ENCODE results near the gene ZBTB7B. TPM values are rescaled to one million over a fixed set of nuclear protein-coding genes. Genes with fewer than 3 reads are reported as not detected.

ZBTB7B gene
- total and polyA plus RNA-seq, 9 of the 15 experiments (the other 6 are each of a cell fraction or from before 2014, with no cell fraction given): 0.04 to 46.5 (median 15.2) TPM

GRCh38 chr1:155049651-155050559, 47.3 kb downstream of the ZBTB7B start (continued):
- TF ChIP-seq CREB3 (tag; conservative IDR thresholded peaks at IDR 0.05; ENCODE audit: low read depth): peak; percentile 66; the same call in 1 of the 2 replicates
- no peak for TF ChIP-seq POLR3A (IDR thresholded peaks at IDR 0.05; ENCODE audit: borderline replicate concordance, extremely low read depth, insufficient read depth, insufficient read length)
- TF ChIP-seq PATZ1 (CRISPR knock-in tag; IDR thresholded peaks at IDR 0.05; ENCODE audit: borderline replicate concordance): no peak
- TF ChIP-seq SMARCA4 (IDR thresholded peaks at IDR 0.05): no peak; the same call in 1 of the 2 replicates
- no peak for TF ChIP-seq ZNF445 (CRISPR knock-in tag; IDR thresholded peaks at IDR 0.05; ENCODE audit: low read depth)
- TF ChIP-seq THRA (IDR thresholded peaks at IDR 0.05): no peak
- TF ChIP-seq HMG20B (CRISPR knock-in tag; IDR thresholded peaks at IDR 0.05): no peak
- no peak for TF ChIP-seq CREB5 (CRISPR knock-in tag; IDR thresholded peaks at IDR 0.05)
- no peak for TF ChIP-seq RBM15 (IDR thresholded peaks at IDR 0.05; ENCODE audit: insufficient read depth, low read length)
- TF ChIP-seq OTX1 (CRISPR knock-in tag; IDR thresholded peaks at IDR 0.05): 0 out of 2 replicates have a peak, but pooled peaks have one; percentile 48
- peak; percentile 40; the same call in 1 of the 2 replicates for TF ChIP-seq ZNF239 (CRISPR knock-in tag; IDR thresholded peaks at IDR 0.05)
- TF ChIP-seq ZBTB5 (IDR thresholded peaks at IDR 0.05): no peak
- TF ChIP-seq CBX5 (IDR thresholded peaks at IDR 0.05; ENCODE audit: borderline replicate concordance, low read depth): no peak
- TF ChIP-seq ZFP36 (IDR thresholded peaks at IDR 0.05; ENCODE audit: low read depth, low read length, partially characterized antibody): no peak
- TF ChIP-seq ZNF232 (CRISPR knock-in tag; IDR thresholded peaks at IDR 0.05): no peak
- TF ChIP-seq SRSF7 (optimal IDR thresholded peaks at IDR 0.05; ENCODE audit: low read depth, low read length): no peak
- no peak for TF ChIP-seq ZBED1 (IDR thresholded peaks at IDR 0.05)
- 0 out of 4 replicates have a peak, but pooled peaks of 1 of the 2 experiments have one; percentile 48 for TF ChIP-seq RAD21 (CRISPR knock-in tag; conservative IDR thresholded peaks at IDR 0.05 in 1 of 2, IDR thresholded peaks at IDR 0.05 in 1 of 2)

All from K562 (cell line).